Stimulated activated CD4-positive, alpha-beta T cell treated with anti-CD3 and anti-CD28 coated beads, Interleukin-4, amount 100 ng/mL, for 24 hours (primary cell): ENCODE data around the gene RARRES1.
A peak's percentile ranks its signal among the peaks of the same experiment; 100 is the strongest.

Experiments
- DNase-seq: peaks from one replicate; pipeline ENCODE4 v3.0.0-alpha.2; 2020

The RARRES1 gene

GRCh38 chr3:158680861-158681260 is 51.4 kb downstream of the RARRES1 start:
- DNase-seq = no peak

- DNase-seq = no peak
Observed at GRCh38 chr3:158679547-158680000, 52.7 kb downstream of the RARRES1 start.

GRCh38 chr3:158678687-158679086 is 53.6 kb downstream of the RARRES1 start:
- no peak for DNase-seq

GRCh38 chr3:158672215-158673176 is 59.8 kb downstream of the RARRES1 start, which contains the start of gene LXN:
TSS of gene LXN (minus strand) at chr3:158672648. CDS start at chr3:158672478, 170 bp downstream.
- peak; percentile 78 for DNase-seq

- no peak for DNase-seq
Observed at GRCh38 chr3:158671821-158672214, 60.4 kb downstream of the RARRES1 start.

GRCh38 chr3:158668506-158668905 is 63.8 kb downstream of the RARRES1 start:
- DNase-seq = no peak

GRCh38 chr3:158666416-158666815 is 65.8 kb downstream of the RARRES1 start:
- no peak for DNase-seq

- no peak for DNase-seq
Observed at GRCh38 chr3:158663832-158664231, 68.4 kb downstream of the RARRES1 start.

- no peak for DNase-seq
Observed at GRCh38 chr3:158663246-158663645, 69.0 kb downstream of the RARRES1 start.

- no peak for DNase-seq
Observed at GRCh38 chr3:158660711-158661110, 71.5 kb downstream of the RARRES1 start.

- peak; percentile 54 for DNase-seq
Observed at GRCh38 chr3:158659454-158660237, 72.6 kb downstream of the RARRES1 start.

GRCh38 chr3:158658889-158659288 is 73.4 kb downstream of the RARRES1 start:
- DNase-seq = no peak

- no peak for DNase-seq
Observed at GRCh38 chr3:158652463-158652862, 79.8 kb downstream of the RARRES1 start.

GRCh38 chr3:158651192-158651591 is 81.1 kb downstream of the RARRES1 start:
- DNase-seq = no peak

- no peak for DNase-seq
Observed at GRCh38 chr3:158649791-158650190, 82.5 kb downstream of the RARRES1 start.
